K562 (cell line): Measurements from ENCODE around the gene MGAT5.

Source experiments
- ARHGAP35 ChIP-seq: fragments of 450-650 bp; IDR thresholded peaks from 2 replicates; pipeline ENCODE4 v1.6.1; 2018; ENCODE audit not compliant: partially characterized antibody
- CEBPB ChIP-seq: fragments of 450-650 bp; IDR thresholded peaks from 2 replicates; pipeline ENCODE4 v1.6.1; 2016; ENCODE audit warnings: missing genetic modification characterization, missing compliant biosample characterization
- E2F3 ChIP-seq: fragments of 250-450 bp; sonication (Bioruptor Pico); IDR thresholded peaks from 2 replicates; pipeline ENCODE4 v1.4.0; 2020; ENCODE audit warnings: mild to moderate bottlenecking
- ERF ChIP-seq: fragments of 450-650 bp; formaldehyde crosslinking; IDR thresholded peaks from 2 replicates; pipeline ENCODE4 v1.4.0; 2020; ENCODE audit warnings: mild to moderate bottlenecking, mixed read lengths
- MLX ChIP-seq, 2 experiments: fragments of 450-650 bp in 1 of 2; sonication (generic) in 1 of 2; formaldehyde crosslinking; conservative IDR thresholded peaks; 2 replicates each; pipeline versions ENCODE4 v1.4.0 to v1.8.1; 2020 to 2022; ENCODE audit warnings: mild to moderate bottlenecking in 1 of 2, missing genetic modification reagents in 1 of 2
- POLR2AphosphoS5 ChIP-seq: IDR thresholded peaks from 2 replicates; pipeline ENCODE4 v1.6.1; 2011; ENCODE audit warnings: mild to moderate bottlenecking, low read depth, low read length, moderate library complexity; ENCODE audit not compliant: control insufficient read depth, insufficient read depth

GRCh38 chr2:134348760-134349159 is 94.9 kb downstream of the MGAT5 start:
- TF ChIP-seq POLR2AphosphoS5 (no peak), MLX (CRISPR knock-in tag; conservative IDR thresholded peaks at IDR 0.05) (no peak), CEBPB (tag) (no peak), ARHGAP35 (no peak), E2F3 (CRISPR knock-in tag) (no peak), ERF (CRISPR knock-in tag) (no peak)
